MCF 10A (cell line): ENCODE measurements around the gene BSDC1. TPM values are rescaled to one million over a fixed set of nuclear protein-coding genes. Genes with fewer than 3 reads are reported as not detected.

Experiments
- BruUV-seq: library from RNA; stranded (reverse); fragments of 400-500 nt; replicated peaks from 2 replicates; lab custom pipeline; 2021; lab: Mats Ljungman, UMichigan
- CTCF ChIA-PET: fragments of 300-600 bp; sonication (Branson Sonifier 250); formaldehyde crosslinking; extraction: SDS; loops from one replicate; lab custom pipeline; 2021; ENCODE audit warnings: antibody characterized with exemption, inconsistent platforms; lab: Yijun Ruan, JAX
- POLR2A ChIA-PET: fragments of 300-600, 350-650 bp; sonication (Branson Sonifier 250); formaldehyde crosslinking; extraction: SDS; loops from one replicate; lab custom pipeline; 2020; ENCODE audit warnings: antibody characterized with exemption, inconsistent platforms; lab: Yijun Ruan, JAX
- DNase-seq: peaks from one replicate; pipeline ENCODE4 v3.0.0-alpha.2; 2018; ENCODE audit not compliant: unreplicated experiment
- H3K27ac Mint-ChIP-seq: one replicate; pipeline ENCODE4 v1.8.0; 2022; ENCODE audit warnings: mild to moderate bottlenecking, low read depth, mixed read lengths; ENCODE audit not compliant: unreplicated experiment
- H3K27me3 Mint-ChIP-seq: one replicate; pipeline ENCODE4 v1.8.0; 2022; ENCODE audit warnings: mixed read lengths; ENCODE audit not compliant: insufficient read depth, unreplicated experiment
- H3K36me3 Mint-ChIP-seq: one replicate; pipeline ENCODE4 v1.8.0; 2022; ENCODE audit warnings: mild to moderate bottlenecking, moderate library complexity, mixed read lengths; ENCODE audit not compliant: insufficient read depth, unreplicated experiment
- H3K4me1 Mint-ChIP-seq: one replicate; pipeline ENCODE4 v1.8.0; 2022; ENCODE audit warnings: mixed read lengths; ENCODE audit not compliant: insufficient read depth, unreplicated experiment
- H3K4me3 Mint-ChIP-seq: one replicate; pipeline ENCODE4 v1.8.0; 2022; ENCODE audit warnings: mild to moderate bottlenecking, moderate library complexity, mixed read lengths; ENCODE audit not compliant: unreplicated experiment
- H3K9me3 Mint-ChIP-seq: one replicate; pipeline ENCODE4 v1.8.0; 2022; ENCODE audit warnings: mixed read lengths; ENCODE audit not compliant: unreplicated experiment
- CTCF ChIP-seq: fragments of 200-600 bp; IDR thresholded peaks from one replicate; pipeline ENCODE4 v1.8.0; 2022; ENCODE audit warnings: antibody characterized with exemption, mild to moderate bottlenecking; ENCODE audit not compliant: unreplicated experiment
- intact Hi-C: fragments of 100-400 bp; cut with micrococcal nuclease; formaldehyde crosslinking; loops from 2 replicates; pipeline ENCODE4 v1.14.1; 2022
- total RNA-seq: library from RNA; stranded (reverse); gene quantifications from 2 replicates; pipeline ENCODE4 v1.2.3, GENCODE V29; 2022

The BSDC1 gene
- total RNA-seq, 1 experiment from 2014 or later = 52.6 TPM

- no TSS peak for BruUV-seq
- intact Hi-C loops = loop anchor here (10.0 kb wide), 2 partner anchors 128 to 678 kb away; partner anchors contain the start of genes AZIN2 and ZBTB8A
- POLR2A ChIA-PET = interaction anchor here (0.9 kb wide), 1 partner anchor 12 kb away, joined by 5 read pairs; the partner anchor contains the start of gene BSDC1
Measured at GRCh38 chr1:32406629-32407111, 12.4 kb upstream of the BSDC1 start.

GRCh38 chr1:32405672-32406467 is 11.6 kb upstream of the BSDC1 start:
- intact Hi-C loops = loop anchor here (10.0 kb wide), 2 partner anchors 129 to 679 kb away; partner anchors contain the start of genes AZIN2 and ZBTB8A
- no peak overlapping the region for H3K27ac Mint-ChIP-seq
- TF ChIP-seq CTCF = no peak
- no peaks in the 10 kb centered on the region for H3K9me3 Mint-ChIP-seq
- peaks cover 2% of the 10 kb centered on the region for H3K4me1 Mint-ChIP-seq
- DNase-seq = no peak
- no peaks in the 10 kb centered on the region for H3K36me3 Mint-ChIP-seq
- H3K27me3 Mint-ChIP-seq = no peaks in the 10 kb centered on the region
- POLR2A ChIA-PET = interaction anchor here (0.9 kb wide), 1 partner anchor 11 kb away, joined by 5 read pairs; the partner anchor contains the start of gene BSDC1
- CTCF ChIA-PET = no interaction called here
- BruUV-seq = no TSS peak
- H3K4me3 Mint-ChIP-seq = no peak overlapping the region

More at GRCh38 chr1:32406629-32407111, 12.4 kb upstream of the BSDC1 start:
- H3K4me3 Mint-ChIP-seq = no peak overlapping the region
- no peak overlapping the region for H3K27ac Mint-ChIP-seq
- H3K4me1 Mint-ChIP-seq = no peaks in the 10 kb centered on the region
- peak; percentile 55 for DNase-seq
- no peaks in the 10 kb centered on the region for H3K9me3 Mint-ChIP-seq
- H3K36me3 Mint-ChIP-seq = no peaks in the 10 kb centered on the region
- CTCF ChIA-PET = interaction anchor here (0.6 kb wide), 1 partner anchor 114 kb away, joined by 3 read pairs; no protein-coding TSS in a partner anchor
- no peak for TF ChIP-seq CTCF
- H3K27me3 Mint-ChIP-seq = no peaks in the 10 kb centered on the region

GRCh38 chr1:32404946-32405345 is 10.7 kb upstream of the BSDC1 start:
- no peaks in the 10 kb centered on the region for H3K27me3 Mint-ChIP-seq
- no peak overlapping the region for H3K27ac Mint-ChIP-seq
- ChIA-PET POLR2A (interaction anchor here (0.6 kb wide), 1 partner anchor 10 kb away, joined by 4 read pairs; no protein-coding TSS in a partner anchor), CTCF (interaction anchor here (0.6 to 1.5 kb wide), 3 partner anchors 10 to 676 kb away, joined by 3 read pairs; no protein-coding TSS in a partner anchor)
- H3K9me3 Mint-ChIP-seq = no peaks in the 10 kb centered on the region
- DNase-seq = no peak
- no peaks in the 10 kb centered on the region for H3K36me3 Mint-ChIP-seq
- BruUV-seq = no TSS peak
- TF ChIP-seq CTCF = no peak
- no peak overlapping the region for H3K4me3 Mint-ChIP-seq
- H3K4me1 Mint-ChIP-seq = peaks cover 4% of the 10 kb centered on the region
- intact Hi-C loops = loop anchor here (10.0 kb wide), 2 partner anchors 130 to 680 kb away; partner anchors contain the start of genes AZIN2 and ZBTB8A
